Choroid plexus epithelial cell (primary cell): ENCODE measurements around the gene DNAJC28.

Source experiments
- DNase-seq: peaks from one replicate; pipeline ENCODE4 v3.0.0-alpha.2; 2010; ENCODE audit warnings: low read depth
- H3K4me3 ChIP-seq: 2 replicates; pipeline ENCODE4 v1.5.1; 2011; ENCODE audit warnings: low read depth, mild to moderate bottlenecking, control low read depth, low read length, moderate library complexity
- TF ChIP-seq, protein P1 (sequence below): conservative IDR thresholded peaks from 2 replicates; pipeline ENCODE4 v1.5.1; 2011; ENCODE audit warnings: low read depth, mild to moderate bottlenecking, control low read depth, inconsistent platforms, low read length, moderate library complexity

DNAJC28 gene, protein sequence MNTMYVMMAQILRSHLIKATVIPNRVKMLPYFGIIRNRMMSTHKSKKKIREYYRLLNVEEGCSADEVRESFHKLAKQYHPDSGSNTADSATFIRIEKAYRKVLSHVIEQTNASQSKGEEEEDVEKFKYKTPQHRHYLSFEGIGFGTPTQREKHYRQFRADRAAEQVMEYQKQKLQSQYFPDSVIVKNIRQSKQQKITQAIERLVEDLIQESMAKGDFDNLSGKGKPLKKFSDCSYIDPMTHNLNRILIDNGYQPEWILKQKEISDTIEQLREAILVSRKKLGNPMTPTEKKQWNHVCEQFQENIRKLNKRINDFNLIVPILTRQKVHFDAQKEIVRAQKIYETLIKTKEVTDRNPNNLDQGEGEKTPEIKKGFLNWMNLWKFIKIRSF

DNA sequence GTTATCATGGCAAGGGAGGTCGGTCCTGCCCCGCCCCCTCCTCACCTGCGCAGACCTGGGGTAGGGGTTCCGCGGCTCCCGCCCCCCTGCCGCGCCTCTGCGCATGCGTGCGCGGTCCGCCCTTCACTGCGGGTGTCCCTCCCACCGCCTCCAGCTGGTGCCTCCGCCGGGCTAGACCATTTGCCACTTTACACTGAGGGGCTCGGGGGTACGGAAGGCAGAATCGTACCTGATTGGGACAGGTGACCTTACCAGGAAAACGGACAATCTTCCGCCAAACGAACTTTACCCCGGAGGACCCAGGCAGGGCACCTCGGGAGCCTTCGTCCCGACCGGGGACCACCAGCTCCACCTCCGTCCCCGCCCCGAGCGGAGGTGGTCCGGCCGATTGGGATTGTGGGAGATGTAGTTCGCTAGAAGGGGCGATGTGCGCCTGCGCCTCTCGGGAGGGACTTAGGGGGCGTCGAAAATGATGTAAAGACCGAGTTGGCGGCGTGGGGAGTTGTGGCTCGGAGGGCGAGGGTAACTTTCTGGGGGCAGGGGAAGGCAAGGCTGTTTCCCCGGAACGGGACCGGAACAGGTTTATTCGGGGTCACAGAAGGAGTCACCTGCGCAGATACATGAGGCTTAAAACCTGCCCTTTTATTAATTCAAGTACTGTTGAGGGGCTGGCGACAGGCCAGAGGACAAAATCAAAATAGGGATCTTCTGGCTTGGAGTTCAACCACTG, at the start of gene DNAJC28:
Gene DNAJC28 (minus strand): TSS at position 344 of the 730 bp plus-strand sequence. CDS start 2,323 bp downstream, outside the sequence.
- peak within 1 kb of the TSS; percentile 94 for H3K4me3 ChIP-seq
- TF ChIP-seq, protein P1, sequence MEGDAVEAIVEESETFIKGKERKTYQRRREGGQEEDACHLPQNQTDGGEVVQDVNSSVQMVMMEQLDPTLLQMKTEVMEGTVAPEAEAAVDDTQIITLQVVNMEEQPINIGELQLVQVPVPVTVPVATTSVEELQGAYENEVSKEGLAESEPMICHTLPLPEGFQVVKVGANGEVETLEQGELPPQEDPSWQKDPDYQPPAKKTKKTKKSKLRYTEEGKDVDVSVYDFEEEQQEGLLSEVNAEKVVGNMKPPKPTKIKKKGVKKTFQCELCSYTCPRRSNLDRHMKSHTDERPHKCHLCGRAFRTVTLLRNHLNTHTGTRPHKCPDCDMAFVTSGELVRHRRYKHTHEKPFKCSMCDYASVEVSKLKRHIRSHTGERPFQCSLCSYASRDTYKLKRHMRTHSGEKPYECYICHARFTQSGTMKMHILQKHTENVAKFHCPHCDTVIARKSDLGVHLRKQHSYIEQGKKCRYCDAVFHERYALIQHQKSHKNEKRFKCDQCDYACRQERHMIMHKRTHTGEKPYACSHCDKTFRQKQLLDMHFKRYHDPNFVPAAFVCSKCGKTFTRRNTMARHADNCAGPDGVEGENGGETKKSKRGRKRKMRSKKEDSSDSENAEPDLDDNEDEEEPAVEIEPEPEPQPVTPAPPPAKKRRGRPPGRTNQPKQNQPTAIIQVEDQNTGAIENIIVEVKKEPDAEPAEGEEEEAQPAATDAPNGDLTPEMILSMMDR: no peak

DNA sequence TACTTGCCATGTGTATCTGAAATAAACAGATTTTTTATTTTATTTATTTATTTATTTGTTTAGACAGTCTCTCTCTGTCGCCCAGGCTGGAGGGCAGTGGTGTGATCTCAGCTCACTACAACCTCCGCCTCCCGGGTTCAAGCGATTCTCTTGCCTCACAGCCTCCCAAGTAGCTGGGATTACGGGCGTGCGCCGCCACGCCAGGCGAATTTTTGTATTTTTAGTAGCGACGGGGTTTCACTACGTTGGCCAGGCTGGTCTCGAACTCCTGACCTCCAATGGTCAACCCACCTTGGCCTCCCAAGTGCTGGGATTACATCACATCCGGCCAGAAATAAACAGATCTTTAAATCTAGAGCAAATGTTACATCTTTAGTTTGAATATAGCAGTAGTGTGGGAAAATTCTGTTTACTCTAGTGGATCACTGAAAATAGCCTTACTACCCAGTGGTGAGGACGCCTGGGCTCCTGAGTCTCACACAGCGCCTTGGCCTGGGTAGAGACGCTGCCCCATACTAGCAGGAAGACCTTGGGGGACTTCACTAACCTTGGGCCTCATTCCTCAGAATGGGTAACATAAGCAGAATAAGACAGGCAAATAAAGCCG, 49.7 kb upstream of the DNAJC28 start:
- peak overlapping the region; percentile 91 for H3K4me3 ChIP-seq
- TF ChIP-seq, protein P1: no peak
- DNase-seq: peak; percentile 44

More for the DNA sequence above, at the start of gene DNAJC28:
- peak; percentile 95 for DNase-seq

DNA sequence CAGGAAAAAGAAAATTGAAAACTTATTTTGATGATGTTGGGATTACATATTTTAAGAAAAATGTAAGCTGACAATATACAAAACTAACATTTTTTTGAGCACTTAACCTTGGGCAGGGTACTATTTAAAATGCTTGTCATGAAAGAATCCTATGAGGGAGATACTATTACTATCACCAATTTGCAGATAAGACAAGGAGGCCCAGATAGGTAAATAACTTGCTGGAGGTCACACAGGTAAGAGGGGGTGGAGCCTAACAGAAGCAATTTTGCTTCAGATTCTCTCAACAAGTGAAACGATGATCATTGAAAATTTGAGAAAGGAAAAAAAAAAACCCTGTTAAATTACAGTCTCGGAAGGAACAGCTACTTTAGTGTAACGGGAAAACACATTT, 49.2 kb upstream of the DNAJC28 start:
- no peak for DNase-seq
- H3K4me3 ChIP-seq: peak overlapping the region; percentile 91
- TF ChIP-seq, protein P1: no peak

DNA sequence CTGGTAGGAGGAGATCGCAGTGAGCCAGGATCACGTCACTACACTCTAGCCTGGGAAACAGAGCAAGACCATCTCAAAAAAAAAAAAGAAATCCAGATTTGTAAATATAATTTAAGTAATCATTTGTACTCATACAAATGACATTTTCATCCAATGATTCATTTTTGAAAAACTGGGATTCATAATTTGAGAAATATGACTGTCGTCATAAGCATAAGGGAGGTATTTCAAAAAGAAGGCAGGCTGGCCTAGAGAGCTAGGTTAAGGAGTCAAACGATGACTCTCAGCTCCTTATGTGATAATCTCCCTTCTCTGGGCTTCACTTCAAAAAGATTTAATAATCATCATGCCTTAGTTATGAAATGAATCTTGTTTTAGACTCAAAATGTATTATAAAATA, 48.1 kb upstream of the DNAJC28 start:
- H3K4me3 ChIP-seq: no peak overlapping the region
- peak; percentile 42 for DNase-seq
- TF ChIP-seq, protein P1: no peak

DNA sequence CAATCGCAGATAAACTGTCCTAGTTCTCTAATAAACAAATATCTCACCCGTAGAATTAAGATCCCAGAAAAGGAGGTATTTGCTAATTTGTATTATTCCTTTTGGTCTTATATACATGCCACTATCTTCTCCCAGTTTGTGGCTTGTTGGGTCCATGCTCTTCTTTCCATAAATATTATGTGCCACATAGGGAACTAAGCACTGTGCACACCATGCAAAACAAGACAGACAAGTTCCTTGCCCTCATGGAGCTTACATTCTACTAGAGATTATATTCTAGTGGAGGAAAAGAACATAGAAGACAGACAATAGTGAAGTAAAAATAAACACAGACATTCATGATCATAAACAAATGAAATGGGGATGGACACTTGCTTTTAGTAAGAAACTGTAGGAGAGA, 45.7 kb upstream of the DNAJC28 start:
- no peak for DNase-seq
- no peak overlapping the region for H3K4me3 ChIP-seq
- TF ChIP-seq, protein P1: no peak

DNA sequence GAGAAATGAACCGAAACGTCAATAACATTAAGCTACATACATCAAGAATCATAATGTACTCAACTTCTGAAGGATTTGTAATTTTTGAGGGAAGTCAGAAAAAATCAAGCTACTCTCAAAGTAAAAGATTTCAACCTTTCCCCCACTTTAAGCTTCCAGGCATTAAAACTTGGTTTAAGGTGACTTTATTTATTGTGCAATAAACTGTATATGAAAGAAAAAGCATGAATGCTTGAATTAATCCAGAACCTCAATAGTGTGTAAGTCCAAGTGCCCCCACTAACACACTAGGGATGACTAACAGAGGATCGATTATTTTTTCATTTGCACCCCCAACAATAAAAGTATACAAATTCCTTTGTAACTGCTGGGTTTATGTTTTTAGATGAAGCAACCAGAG, 39.5 kb upstream of the DNAJC28 start:
- no peak for DNase-seq
- TF ChIP-seq, protein P1: no peak
- no peak overlapping the region for H3K4me3 ChIP-seq
